Liver (tissue), 3 donors: ENCODE results near the gene GSTT2B.
"Not testable (repeated sequence)": the region's sequence is repeated elsewhere in the genome, so short reads cannot be mapped to it uniquely, and the experiment has no call there.

ENCODE experiments used
- CTCF ChIP-seq: fragments of 150-350 bp; IDR thresholded peaks from 2 replicates; pipeline ENCODE4 v1.5.1; 2017; ENCODE audit warnings: improper control_type of control experiment, low read depth, low read length; ENCODE audit not compliant: missing input control
- EGR1 ChIP-seq, 2 donors: IDR thresholded peaks; 2 replicates each; pipeline ENCODE4 v1.6.1; 2016 to 2018; ENCODE audit warnings: antibody characterized with exemption in 2 of 2, low read depth in 2 of 2
- YY1 ChIP-seq: IDR thresholded peaks from 2 replicates; pipeline ENCODE4 v1.6.1; 2016; ENCODE audit warnings: antibody characterized with exemption, mild to moderate bottlenecking
- donor health status: healthy.
- donor health status: healthy.

GRCh38 chr22:23952794-23953405 is 8.1 kb downstream of the GSTT2B start:
- not testable (repeated sequence) for TF ChIP-seq EGR1 (IDR thresholded peaks at IDR 0.05; ENCODE audit: low read depth in 2 of 2); YY1; CTCF
